Colon (tissue), 2 donors: ENCODE results near the gene VSX1.

ENCODE experiments used
- FAIRE-seq: peaks from 2 replicates; lab custom pipeline; 2012; peaks lifted over from hg19 to GRCh38; lab: Jason Lieb, UNC
- donor health status: control.
- donor health status: control.

Gene VSX1

DNA sequence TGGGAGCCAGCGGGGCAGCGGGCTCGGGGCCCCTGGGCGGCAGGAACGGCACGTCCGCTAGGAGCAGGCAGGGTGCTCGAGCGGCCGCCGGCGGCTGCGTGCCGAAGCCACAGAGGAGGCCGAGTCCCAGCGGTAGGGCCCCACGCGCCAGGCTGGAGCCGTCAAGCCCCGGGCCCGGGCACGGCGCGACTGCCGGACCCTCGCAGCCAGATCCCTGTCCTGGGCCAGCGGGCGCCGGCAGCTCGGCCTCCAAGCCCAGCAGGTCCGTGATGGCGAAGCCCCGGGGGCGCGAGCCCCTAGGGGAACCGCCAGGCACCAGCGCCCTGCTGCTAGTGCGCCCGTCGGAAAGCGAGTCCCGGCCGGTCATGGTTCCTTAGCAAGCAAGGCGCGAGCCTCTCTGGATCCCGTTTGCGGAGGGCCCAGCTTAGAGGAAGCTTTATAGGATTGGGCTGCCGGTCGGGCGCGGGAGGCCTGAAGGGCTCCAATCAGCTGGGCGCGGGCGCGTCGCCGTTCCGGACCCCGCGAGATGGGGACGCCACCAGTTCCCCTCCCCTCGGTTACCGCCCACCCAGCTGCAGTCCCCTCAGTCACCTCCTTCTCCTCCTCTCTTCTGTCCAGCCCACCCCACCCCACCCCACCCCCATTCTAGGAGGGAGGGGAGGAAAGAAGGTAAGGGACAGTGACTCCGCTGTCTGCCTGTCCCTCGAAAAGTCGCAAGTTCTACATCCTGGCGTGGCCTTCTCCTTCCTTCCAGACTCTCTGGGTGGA is at the start of gene VSX1:
TSS of gene VSX1 (minus strand) at position 412 of the 768 bp plus-strand sequence. CDS start at position 367, 45 bp downstream.
- no peak for FAIRE-seq

DNA sequence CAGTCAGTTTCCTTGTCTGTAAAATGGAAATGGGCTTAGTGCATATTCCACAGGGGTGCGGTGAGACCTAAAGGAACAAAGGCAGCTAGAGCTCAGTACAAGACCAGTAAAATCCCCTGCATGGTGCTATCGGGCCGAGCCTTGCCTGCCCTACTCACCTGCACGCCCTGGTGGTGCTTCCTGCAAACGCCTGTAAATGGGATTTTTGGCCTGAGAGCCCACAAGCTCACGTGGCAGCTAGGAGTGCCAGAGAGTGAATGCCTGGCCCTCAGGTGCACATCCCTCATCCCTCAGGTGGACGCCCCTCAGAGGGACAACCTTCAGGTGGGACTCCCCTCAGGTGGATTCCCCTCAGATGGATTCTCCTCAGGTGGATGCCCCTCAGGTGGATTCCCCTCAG is 48.0 kb upstream of the VSX1 start:
- no peak for FAIRE-seq

DNA sequence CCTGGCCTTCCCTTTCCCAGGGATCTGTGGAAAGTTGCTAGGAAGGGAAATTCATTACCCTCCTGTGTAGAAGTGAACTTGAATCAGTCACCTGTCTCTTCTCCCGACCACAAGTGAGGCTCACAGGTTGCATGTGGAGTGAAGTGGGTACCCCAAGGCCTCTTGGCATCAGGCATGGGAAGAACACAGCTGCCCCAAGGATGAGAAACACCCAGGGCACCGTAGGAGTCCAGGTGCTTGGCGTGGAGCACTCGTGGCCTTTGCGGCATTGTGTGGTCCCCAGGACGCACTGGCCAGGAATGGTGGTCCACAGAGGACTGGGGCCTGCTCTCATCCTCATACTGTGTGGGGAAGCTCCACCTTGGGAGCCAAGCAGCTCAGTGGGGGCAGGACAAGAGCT is 47.5 kb upstream of the VSX1 start:
- no peak for FAIRE-seq

DNA sequence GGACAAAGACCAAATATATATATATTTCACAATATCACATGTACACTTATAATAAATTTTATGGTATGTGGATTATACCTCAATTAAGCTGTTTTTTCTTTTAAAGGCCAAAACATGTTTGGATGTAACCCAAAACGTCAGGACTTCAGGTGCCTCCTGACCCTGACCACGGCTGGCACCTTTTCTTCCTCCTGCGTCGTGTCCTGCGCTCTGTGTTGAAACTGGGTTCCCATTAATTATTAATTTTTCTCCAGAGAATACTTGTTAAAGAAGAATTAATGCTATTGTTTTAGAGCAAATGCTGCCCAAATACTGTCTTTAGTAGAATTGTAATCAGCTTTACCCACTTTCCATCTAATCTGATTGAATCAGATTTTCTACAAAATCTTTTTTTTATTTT is 46.7 kb upstream of the VSX1 start:
- FAIRE-seq = no peak

DNA sequence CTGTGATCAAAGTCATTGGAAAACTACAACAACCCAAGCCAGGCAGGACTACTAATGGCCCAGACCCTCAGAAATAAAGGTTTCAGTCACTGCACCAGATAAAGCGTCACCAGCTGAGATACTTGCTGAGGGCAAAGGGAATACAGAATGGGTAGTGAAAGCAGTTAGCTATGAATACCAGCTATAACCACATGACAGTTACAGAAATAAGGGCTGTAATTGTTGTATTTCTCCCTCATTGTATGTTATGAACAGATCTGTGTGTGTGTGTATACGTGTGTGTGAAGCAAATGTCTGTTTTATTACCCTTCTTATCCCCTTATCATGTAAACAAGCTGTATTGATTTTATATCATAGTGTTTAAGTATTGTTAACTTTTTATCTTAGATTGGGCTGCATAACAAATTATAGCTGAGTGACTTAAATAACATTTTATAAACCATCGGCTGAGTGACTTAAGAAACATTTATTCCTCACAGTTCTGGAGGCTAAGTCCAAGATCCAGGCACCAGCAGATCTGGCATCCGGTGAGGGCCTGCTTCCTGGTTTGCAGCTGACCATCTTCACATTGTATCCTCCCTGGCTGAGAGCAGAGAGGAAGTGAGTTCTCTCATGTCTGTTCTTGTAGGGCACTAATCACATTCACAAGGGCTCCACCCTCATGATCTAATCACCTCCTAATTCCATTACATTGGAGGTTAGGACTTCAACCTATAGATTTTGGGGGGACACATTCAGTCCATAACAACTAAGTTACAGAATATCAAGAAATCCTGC is 46.0 kb upstream of the VSX1 start:
- FAIRE-seq = no peak

DNA sequence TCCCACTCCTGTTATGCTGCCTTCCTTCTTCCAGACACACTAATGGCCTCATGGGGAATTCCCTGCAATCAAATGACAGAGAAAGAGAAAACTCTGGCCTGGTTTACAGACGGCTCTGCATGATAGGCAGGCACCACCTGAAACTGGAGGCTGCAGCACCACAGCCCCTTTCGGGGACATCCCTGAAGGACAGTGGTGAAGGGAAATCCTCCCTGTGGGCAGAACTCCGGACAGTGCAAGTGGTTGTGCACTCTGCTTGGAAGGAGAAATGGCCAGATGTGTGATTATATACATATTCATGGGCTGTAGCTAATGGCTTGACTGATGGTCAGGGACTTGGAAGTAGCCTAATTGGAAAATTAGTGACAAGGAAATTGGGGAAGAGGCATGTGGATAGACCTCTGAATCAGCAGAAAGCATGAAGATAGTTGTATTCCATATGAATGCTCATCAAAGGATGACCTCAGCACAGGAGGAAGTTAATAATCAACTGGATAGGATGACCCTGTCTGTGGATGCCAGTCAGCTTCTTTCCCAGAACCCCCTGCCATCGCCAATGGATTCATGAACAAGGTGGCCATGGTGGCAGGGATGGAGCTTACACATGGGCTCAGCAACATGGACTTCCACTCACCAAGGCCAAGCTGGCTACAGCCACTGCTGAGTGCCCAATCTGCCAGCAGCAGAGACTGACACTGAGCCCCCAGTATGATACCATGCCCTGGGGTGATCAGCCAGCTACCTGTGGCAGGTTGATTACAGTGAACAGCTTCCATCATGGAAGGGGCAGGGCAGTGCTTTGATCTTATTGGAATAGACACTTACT is 44.5 kb upstream of the VSX1 start:
- no peak for FAIRE-seq

DNA sequence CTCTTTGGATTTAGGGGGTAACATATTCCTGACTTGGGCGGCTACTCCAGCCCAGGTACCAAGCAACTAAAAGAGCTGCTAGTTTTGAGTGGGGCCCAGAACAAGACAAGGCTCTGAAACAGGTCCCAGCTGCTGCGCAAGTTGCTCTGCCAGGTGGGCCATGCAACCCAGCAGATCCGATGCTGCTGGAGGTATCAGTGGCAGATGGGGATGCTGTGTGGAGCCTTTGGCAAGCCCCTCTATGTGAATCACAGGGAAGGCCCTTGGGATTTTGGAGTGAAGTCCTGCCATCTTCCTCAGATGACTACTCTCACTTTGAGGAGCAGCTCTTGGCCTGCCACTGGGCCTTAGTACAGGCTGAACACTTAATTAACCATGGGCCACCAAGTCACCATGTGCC is 43.7 kb upstream of the VSX1 start:
- FAIRE-seq = no peak

DNA sequence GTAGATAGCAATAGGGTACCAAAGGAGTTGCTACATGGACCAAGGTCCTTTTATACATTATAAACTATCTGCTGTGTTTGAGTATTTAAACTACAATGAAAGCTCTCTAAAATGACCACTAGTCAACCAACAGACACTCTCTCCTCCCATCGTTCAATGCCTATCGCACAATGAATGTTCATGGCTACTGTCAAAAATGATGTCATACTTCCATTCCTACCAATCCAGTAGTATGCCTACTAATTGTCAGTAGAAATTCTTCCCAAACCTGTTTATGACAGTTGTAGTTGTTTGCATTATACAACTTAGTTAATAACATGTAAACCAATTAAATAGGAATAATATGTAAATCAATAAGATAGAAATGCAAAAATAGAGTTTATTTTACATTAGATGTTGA is 39.0 kb upstream of the VSX1 start:
- no peak for FAIRE-seq

DNA sequence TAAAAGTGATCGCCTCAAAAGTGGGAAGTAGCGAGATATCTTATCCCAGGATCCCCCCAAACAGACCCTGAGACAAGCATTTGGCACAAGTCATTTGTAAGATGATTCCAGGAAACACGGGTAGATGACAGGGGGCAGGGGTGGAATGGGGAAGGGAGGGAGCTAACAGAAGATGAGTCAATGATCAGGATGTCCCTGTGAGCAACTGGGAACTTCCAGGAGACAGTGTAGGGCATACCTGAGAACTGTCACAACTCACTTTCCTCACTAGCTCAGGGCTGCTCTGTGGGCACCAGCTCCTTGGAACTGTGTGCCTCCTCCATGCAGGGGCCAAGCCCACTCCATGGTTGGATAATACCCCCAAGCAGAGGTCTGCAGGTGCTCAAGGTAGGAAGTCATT is 38.5 kb upstream of the VSX1 start:
- no peak for FAIRE-seq

DNA sequence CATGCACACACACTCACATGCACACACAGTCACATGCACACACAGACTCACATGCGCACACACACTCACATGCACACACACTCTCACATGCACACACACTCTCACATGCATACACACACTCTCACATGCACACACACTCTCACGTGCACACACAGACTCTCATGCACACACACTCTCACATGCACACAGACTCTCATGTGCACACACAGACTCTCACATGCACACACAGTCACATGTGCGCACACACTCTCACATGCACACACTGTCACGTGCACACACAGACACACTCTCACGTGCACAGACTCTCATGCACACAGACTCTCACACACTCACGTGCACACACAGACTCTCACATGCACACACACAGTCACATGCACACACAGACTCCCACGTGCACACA is 36.6 kb upstream of the VSX1 start:
- no peak for FAIRE-seq

DNA sequence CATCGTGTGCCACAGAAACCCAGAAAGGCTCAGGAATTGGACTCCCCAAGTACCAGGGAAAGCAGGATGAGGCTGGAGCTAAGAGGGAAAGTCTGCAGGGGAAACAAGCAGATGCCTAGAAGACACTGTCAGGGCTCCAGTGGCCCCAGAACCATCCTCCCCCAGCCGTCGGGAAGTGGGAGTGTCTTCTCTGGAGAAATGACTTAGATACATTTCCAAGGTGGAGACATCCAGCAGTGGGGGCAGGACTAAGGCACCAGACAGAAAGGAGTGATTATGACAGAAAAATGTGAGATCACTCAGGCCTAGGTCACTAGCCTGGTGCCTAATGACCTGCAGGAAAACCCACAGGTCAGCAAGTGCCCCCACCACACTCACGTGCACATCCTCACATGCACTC is 36.0 kb upstream of the VSX1 start:
- no peak for FAIRE-seq

DNA sequence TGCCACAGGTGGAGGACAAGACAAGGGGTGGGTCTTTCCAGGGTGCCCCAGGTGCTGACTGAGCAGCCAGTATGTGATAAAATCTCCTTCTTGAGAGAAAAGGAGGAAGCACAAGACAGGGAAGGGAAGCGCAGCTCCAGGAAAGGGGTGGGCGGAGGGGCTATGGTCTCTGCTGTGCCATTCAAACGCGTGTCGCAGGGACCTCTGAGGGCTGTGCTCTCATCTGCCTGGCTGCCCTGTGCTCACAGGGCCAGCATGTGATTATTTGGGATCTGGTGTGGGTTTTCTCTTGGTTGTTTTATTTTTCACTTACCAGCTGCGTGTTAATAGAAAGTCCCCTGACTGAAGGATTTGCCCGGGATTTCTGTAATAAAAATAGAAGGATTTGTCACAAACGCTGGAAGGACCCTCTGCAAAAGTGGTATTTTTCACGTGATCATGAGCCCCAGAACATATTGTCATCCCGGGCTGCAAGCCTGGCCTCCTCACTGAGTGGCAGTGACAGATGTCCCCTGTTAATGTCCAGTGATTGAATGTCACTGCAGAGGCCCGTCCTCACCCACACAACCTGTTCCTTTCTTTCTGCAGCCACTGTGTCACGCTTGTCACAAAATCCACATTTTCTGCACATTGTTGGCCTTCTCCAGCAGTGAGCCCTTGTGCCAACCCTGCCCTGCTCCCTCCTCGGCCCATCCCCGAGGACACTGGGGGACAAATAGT is 35.0 kb upstream of the VSX1 start:
- no peak for FAIRE-seq

DNA sequence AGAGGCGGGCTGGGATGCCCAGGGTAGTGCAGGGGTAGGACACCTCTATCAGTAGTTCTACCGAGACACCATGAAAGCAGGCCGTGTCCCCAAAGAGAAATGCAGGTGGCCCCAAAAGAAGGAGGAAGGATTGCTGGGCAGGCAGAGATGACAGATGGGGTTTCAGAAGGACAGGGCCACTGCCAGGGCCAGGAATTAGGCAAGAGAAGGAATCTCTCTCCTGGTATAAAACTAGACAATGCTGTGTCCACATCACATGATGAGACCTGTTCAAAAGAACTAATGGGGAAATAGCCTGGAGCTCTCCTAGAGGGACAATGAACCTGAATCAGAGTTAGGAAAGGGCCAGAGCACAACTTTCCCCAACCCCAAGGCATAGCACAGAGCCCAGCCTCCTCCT is 21.6 kb upstream of the VSX1 start:
- FAIRE-seq = no peak

DNA sequence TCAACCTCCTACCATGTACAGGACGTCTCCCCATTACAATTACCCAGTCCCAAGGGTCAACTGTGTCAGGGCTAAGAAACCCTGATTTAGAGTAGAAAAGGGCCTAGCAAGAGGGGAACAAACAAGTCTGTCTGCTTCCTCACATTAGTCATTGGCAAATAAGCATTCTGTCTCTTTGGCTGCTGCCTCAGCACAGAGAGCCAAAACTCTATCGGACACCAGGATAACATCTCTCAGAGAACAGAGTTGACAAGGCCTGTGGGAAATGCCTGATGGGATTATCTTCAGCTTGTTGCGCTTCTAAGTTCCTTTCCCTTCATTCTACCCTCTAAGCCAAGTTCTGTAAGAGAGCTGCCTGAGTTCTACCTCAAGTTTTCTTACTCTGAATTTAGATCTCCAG is 19.0 kb upstream of the VSX1 start:
- no peak for FAIRE-seq

DNA sequence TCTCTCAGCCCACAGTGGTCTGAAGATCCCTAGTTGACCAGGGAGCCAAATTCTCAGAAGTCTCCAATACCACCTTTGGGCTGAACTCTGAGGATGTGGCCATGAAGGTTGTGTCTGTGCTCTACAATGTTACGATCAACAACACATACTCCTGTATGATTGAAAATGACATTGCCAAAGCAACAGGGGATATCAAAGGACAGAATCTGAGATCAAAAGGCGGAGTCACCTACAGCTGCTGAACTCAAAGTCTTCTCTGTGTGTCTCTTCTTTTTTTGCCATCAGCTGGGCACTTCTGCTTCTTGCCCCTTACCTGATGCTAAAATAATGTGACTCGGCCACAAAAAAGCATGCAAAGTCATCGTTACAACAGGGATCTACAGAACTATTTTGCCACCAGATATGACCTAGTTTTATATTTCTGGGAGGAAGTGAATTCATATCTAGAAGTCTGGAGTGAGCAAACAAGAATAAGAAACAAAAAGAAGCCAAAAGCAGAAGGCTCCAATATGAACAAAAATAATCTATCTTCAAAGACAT is 17.7 kb upstream of the VSX1 start:
- no peak for FAIRE-seq

DNA sequence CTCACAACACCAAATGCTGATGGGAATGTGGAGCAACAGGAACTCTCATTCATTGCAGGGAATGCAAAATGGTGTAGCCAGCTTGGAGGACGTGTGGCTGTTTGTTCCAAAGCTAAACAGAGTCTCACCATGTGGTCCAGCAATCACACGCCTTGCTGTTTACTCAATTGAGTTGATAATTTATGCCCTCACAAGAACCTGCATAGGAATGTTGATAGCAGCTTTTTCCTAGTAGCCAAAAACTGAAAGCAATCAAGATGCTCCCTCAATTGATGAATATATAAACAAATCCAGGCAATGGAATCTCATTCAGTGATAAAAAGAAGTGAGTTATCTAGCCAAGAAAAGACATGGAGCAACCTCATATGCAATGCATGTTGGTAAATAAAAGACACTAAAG is 15.6 kb upstream of the VSX1 start:
- FAIRE-seq = no peak

DNA sequence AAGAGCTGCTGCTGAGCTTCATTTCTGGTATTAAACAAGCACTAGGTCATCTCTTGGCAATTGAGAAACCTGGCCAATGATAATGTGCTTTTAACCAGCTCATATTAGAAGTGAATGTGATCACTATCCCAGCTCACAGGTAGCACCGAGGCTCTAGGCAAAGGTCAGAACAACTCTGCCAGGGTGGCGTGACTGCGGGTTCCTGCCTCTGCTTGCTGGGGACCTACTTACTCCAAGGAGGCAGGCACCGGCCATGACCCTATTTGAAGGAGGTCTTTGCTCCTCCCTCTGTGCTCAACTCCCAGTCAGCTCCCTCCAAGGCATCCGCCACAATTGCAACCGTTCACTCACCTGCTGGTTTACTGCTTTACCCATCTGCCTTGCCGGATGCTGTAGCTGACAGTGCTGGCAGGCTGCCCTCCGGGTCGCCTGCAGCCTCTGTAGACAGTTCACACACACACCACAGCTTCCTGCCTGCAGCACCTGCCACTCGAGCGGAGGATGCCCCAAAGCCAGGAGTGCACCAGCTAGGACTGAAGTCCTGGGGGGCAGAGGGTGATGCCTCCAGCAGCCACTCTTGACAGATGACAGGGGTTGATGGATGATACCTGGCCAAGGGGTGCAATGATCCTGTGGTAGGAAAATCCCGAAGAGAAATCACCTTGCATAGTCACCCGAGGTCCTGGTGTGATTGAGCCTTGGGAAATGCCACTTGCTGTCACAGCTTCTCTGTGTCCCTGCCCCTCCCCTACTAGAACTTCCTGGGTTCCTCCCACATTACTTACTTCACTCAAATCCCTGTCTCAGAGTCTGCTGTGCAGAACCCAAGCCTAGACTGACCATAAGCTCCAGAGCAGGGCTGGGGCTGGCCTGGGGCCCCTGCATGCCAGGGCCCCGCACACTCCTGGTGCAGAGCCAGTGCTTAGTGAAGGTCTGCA is 8.8 kb upstream of the VSX1 start:
- no peak for FAIRE-seq

DNA sequence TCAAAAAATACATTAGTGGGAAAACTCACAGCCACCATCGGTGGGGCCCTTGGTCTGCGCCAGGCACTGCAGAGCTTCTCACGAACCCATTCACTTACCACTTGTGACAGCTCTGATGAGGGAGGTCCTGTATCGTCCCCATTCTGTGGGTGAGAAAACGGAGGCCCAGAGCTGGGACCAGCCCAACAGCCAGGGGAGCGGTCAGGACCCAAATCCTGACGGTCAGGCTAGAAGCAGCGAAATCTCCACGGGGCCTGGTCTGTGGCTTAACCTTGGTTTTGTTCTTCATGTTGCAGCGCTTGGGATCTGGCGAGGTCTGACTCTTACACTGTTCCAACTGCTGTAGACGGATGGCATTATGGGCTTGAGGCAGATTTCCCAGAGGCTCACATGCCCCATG is 7.7 kb upstream of the VSX1 start:
- no peak for FAIRE-seq

DNA sequence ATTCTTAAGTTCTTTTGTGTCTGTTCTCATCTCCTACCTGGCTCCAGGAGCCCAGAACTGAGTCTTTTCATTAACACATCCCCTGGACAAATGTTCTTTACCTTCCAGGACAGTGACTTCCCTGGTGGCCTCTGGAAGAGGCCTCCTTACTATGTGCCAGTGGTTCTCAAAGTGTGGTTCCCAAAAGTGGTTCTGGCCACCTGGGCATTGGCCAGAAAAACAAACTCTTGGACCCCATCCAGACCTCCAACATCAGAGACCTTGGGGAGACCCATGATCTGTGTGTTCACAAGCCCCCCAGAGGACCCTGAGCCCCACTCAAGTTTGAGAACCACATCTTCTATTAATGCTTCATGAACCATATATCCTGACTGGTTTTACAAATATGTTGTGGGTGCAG is 7.2 kb upstream of the VSX1 start:
- FAIRE-seq = no peak

DNA sequence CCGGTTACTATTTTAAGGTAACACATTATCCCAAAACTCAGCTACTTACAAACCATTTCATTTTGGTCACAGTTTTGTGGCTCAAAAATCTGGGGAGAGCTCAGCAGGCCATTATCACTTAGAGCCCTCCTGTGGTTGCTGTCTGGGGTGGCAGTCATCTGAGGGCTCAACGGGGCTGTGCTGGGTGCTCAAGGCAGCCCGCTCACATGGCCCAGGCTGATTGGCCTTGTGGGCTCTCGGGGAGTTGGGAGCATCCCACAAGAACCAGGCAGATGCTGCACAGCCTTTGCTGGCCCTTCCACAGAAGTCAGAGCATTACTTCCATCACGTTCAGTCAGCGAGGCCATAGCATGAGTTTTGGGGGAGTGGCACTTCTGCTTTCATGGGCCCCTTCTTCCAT is 6.3 kb upstream of the VSX1 start:
- no peak for FAIRE-seq
